ENCODE data around the gene MMP21. TPM values are rescaled to one million over a fixed set of nuclear protein-coding genes. Genes with fewer than 3 reads are reported as not detected.

The MMP21 gene
- total RNA-seq, 4 donors from 2014 or later = not detected

- no peak overlapping the region for H3K4me3 ChIP-seq (ENCODE audit: low read depth, poor library complexity, severe bottlenecking)
- intact Hi-C loops (cut with DNase I; ENCODE audit: low total_unique reads) = no loop called here
- no peak for DNase-seq (ENCODE audit: low spot score in 2 of 2)
- no peak for TF ChIP-seq POLR2A (IDR thresholded peaks at IDR 0.05)
- WGBS, 2 donors = 59 to 68% methylated on average over 1 of the region's 1 CpG
Measured at GRCh38 chr10:125761961-125762360, 13.7 kb downstream of the MMP21 start.

- H3K4me3 ChIP-seq (ENCODE audit: low read depth, poor library complexity, severe bottlenecking) = no peak overlapping the region
- DNase-seq (ENCODE audit: low spot score in 2 of 2) = no peak
- WGBS, 2 donors = 94 to 97% methylated on average over 4 of the region's 4 CpGs
- TF ChIP-seq CTCF (IDR thresholded peaks at IDR 0.05) (no peak), POLR2A (IDR thresholded peaks at IDR 0.05) (no peak)
- intact Hi-C loops (cut with DNase I; ENCODE audit: low total_unique reads) = no loop called here
Measured at GRCh38 chr10:125757742-125758141, 17.9 kb downstream of the MMP21 start.

- no peak for TF ChIP-seq POLR2A (IDR thresholded peaks at IDR 0.05)
- no peak for TF ChIP-seq CTCF (IDR thresholded peaks at IDR 0.05)
- intact Hi-C loops (cut with DNase I; ENCODE audit: low total_unique reads) = no loop called here
- H3K4me3 ChIP-seq (ENCODE audit: low read depth, poor library complexity, severe bottlenecking) = no peak overlapping the region
Measured at GRCh38 chr10:125756853-125757487, 18.7 kb downstream of the MMP21 start.

GRCh38 chr10:125756196-125756595 lies 19.4 kb downstream of the MMP21 start:
- no peak overlapping the region for H3K4me3 ChIP-seq (ENCODE audit: low read depth, poor library complexity, severe bottlenecking)
- DNase-seq (ENCODE audit: low spot score in 2 of 2) = no peak
- 82 to 88% methylated on average over 5 of the region's 5 CpGs for WGBS, 2 donors
- TF ChIP-seq POLR2A (IDR thresholded peaks at IDR 0.05) (no peak), CTCF (IDR thresholded peaks at IDR 0.05) (no peak)
- intact Hi-C loops (cut with DNase I; ENCODE audit: low total_unique reads) = no loop called here

More at GRCh38 chr10:125756853-125757487, 18.7 kb downstream of the MMP21 start:
- no peak for DNase-seq (ENCODE audit: low spot score in 2 of 2)
- WGBS, 2 donors = 85 to 89% methylated on average over 5 of the region's 5 CpGs

GRCh38 chr10:125747417-125747816 lies 28.2 kb downstream of the MMP21 start:
- no peak for TF ChIP-seq CTCF (IDR thresholded peaks at IDR 0.05)
- no peak for TF ChIP-seq POLR2A (IDR thresholded peaks at IDR 0.05)
- 94 to 97% methylated on average over 5 of the region's 5 CpGs for WGBS, 2 donors
- intact Hi-C loops (cut with DNase I; ENCODE audit: low total_unique reads) = no loop called here
- DNase-seq (ENCODE audit: low spot score in 2 of 2) = no peak
- H3K4me3 ChIP-seq (ENCODE audit: low read depth, poor library complexity, severe bottlenecking) = no peak overlapping the region

GRCh38 chr10:125744909-125745308 lies 30.7 kb downstream of the MMP21 start:
- intact Hi-C loops (cut with DNase I; ENCODE audit: low total_unique reads) = no loop called here
- 96 to 98% methylated on average over 2 of the region's 2 CpGs for WGBS, 2 donors
- no peak for TF ChIP-seq CTCF (IDR thresholded peaks at IDR 0.05)
- DNase-seq (ENCODE audit: low spot score in 2 of 2) = no peak
- H3K4me3 ChIP-seq (ENCODE audit: low read depth, poor library complexity, severe bottlenecking) = no peak overlapping the region
